AG09319 (cell line): ENCODE results near the gene ANO1.

ENCODE experiments used
- DNase-seq: peaks from one replicate; pipeline ENCODE4 v3.0.0-alpha.2; 2010; ENCODE audit warnings: low read depth; ENCODE audit errors: extremely low read depth
- CTCF ChIP-seq: IDR thresholded peaks from 2 replicates; pipeline ENCODE4 v1.5.1; 2011; ENCODE audit warnings: low read depth, mild to moderate bottlenecking, inconsistent platforms, low read length, moderate library complexity

ANO1 gene

GRCh38 chr11:70078095-70078780 is at the start of gene ANO1:
Gene ANO1 (plus strand): TSS chr11:70078317. CDS start chr11:70078607, 290 bp downstream.
- DNase-seq: no peak

GRCh38 chr11:70029115-70029860 is 48.8 kb upstream of the ANO1 start:
- no peak for DNase-seq
- no peak for TF ChIP-seq CTCF

More at GRCh38 chr11:70078095-70078780, at the start of gene ANO1:
- TF ChIP-seq CTCF: no peak

- TF ChIP-seq CTCF: no peak
- DNase-seq: no peak
Observed at GRCh38 chr11:70029861-70030380, 48.2 kb upstream of the ANO1 start.

- no peak for DNase-seq
- no peak for TF ChIP-seq CTCF
Observed at GRCh38 chr11:70030412-70030811, 47.7 kb upstream of the ANO1 start.

GRCh38 chr11:70031631-70032469 is 46.3 kb upstream of the ANO1 start:
- DNase-seq: no peak
- no peak for TF ChIP-seq CTCF

- no peak for TF ChIP-seq CTCF
- DNase-seq: no peak
Observed at GRCh38 chr11:70032470-70032795, 45.7 kb upstream of the ANO1 start.
